ENCODE measurements around the gene SLC25A17.

SLC25A17 gene

GRCh38 chr22:40769761-40770160 is 49.4 kb downstream of the SLC25A17 start:
- H3F3A ChIP-seq (ENCODE audit: insufficient read depth) = 0 out of 2 replicates have a peak, but pooled peaks cover 10% of the 10 kb centered on the region
- no peak overlapping the region for H3K27ac ChIP-seq (ENCODE audit: low read depth, low read length)
- H3K4me3 ChIP-seq (ENCODE audit: insufficient read depth, low read length, poor library complexity, severe bottlenecking) = no peak overlapping the region
- no peaks in the 10 kb centered on the region for H3K9me3 ChIP-seq (ENCODE audit: insufficient read depth, low read length)
- no peaks in the 10 kb centered on the region for H4K20me1 ChIP-seq (ENCODE audit: low read depth, low read length)
- H2AFZ ChIP-seq (ENCODE audit: low read depth, low read length, severe bottlenecking) = no peak overlapping the region
- no peaks in the 10 kb centered on the region for H3K79me2 ChIP-seq (ENCODE audit: insufficient read depth, low read length)
- TF ChIP-seq CTCF (IDR thresholded peaks at IDR 0.05; ENCODE audit: insufficient read depth, low read length, poor library complexity, severe bottlenecking) (no peak), EZH2phosphoT487 (conservative IDR thresholded peaks at IDR 0.05; ENCODE audit: low read length) (no peak)
- H3K9me2 ChIP-seq (replicated peaks; ENCODE audit: insufficient read depth, low read length) = no peaks in the 10 kb centered on the region
- H3K36me3 ChIP-seq (ENCODE audit: low read length) = peaks cover 32% of the 10 kb centered on the region
- no peaks in the 10 kb centered on the region for H3K27me3 ChIP-seq (ENCODE audit: low read length)
- H3K4me2 ChIP-seq (ENCODE audit: low read depth, low read length, poor library complexity, severe bottlenecking) = no peak overlapping the region
- H3K9ac ChIP-seq (ENCODE audit: low read length) = no peak overlapping the region

GRCh38 chr22:40768206-40768605 is 50.9 kb downstream of the SLC25A17 start:
- no peaks in the 10 kb centered on the region for H3K27me3 ChIP-seq (ENCODE audit: low read length)
- H3K9me2 ChIP-seq (replicated peaks; ENCODE audit: insufficient read depth, low read length) = no peaks in the 10 kb centered on the region
- TF ChIP-seq CTCF (IDR thresholded peaks at IDR 0.05; ENCODE audit: insufficient read depth, low read length, poor library complexity, severe bottlenecking) = no peak
- no peak for TF ChIP-seq EZH2phosphoT487 (conservative IDR thresholded peaks at IDR 0.05; ENCODE audit: low read length)
- H3K4me2 ChIP-seq (ENCODE audit: low read depth, low read length, poor library complexity, severe bottlenecking) = no peak overlapping the region
- peaks cover 21% of the 10 kb centered on the region; the same call in 1 of the 2 replicates for H3K36me3 ChIP-seq (ENCODE audit: low read length)
- H2AFZ ChIP-seq (ENCODE audit: low read depth, low read length, severe bottlenecking) = no peak overlapping the region
- H3F3A ChIP-seq (ENCODE audit: insufficient read depth) = 0 out of 2 replicates have a peak, but pooled peaks cover 10% of the 10 kb centered on the region
- no peaks in the 10 kb centered on the region for H4K20me1 ChIP-seq (ENCODE audit: low read depth, low read length)
- H3K79me2 ChIP-seq (ENCODE audit: insufficient read depth, low read length) = no peaks in the 10 kb centered on the region
- H3K4me3 ChIP-seq (ENCODE audit: insufficient read depth, low read length, poor library complexity, severe bottlenecking) = no peak overlapping the region
- H3K27ac ChIP-seq (ENCODE audit: low read depth, low read length) = no peak overlapping the region
- H3K9me3 ChIP-seq (ENCODE audit: insufficient read depth, low read length) = no peaks in the 10 kb centered on the region
- no peak overlapping the region for H3K9ac ChIP-seq (ENCODE audit: low read length)

GRCh38 chr22:40766956-40767355 is 52.2 kb downstream of the SLC25A17 start:
- Histone ChIP-seq H3K4me2 (ENCODE audit: low read depth, low read length, poor library complexity, severe bottlenecking) (no peak overlapping the region), H3K79me2 (ENCODE audit: insufficient read depth, low read length) (no peaks in the 10 kb centered on the region), H3K9me3 (ENCODE audit: insufficient read depth, low read length) (no peaks in the 10 kb centered on the region), H4K20me1 (ENCODE audit: low read depth, low read length) (no peaks in the 10 kb centered on the region), H3K27ac (ENCODE audit: low read depth, low read length) (no peak overlapping the region), H3K9ac (ENCODE audit: low read length) (no peak overlapping the region), H3K27me3 (ENCODE audit: low read length) (no peaks in the 10 kb centered on the region), H2AFZ (ENCODE audit: low read depth, low read length, severe bottlenecking) (no peak overlapping the region), H3K36me3 (ENCODE audit: low read length) (peaks cover 20% of the 10 kb centered on the region; the same call in 1 of the 2 replicates), H3K4me3 (ENCODE audit: insufficient read depth, low read length, poor library complexity, severe bottlenecking) (no peak overlapping the region), H3K9me2 (replicated peaks; ENCODE audit: insufficient read depth, low read length) (no peaks in the 10 kb centered on the region), H3F3A (ENCODE audit: insufficient read depth) (0 out of 2 replicates have a peak, but pooled peaks cover 10% of the 10 kb centered on the region)
- TF ChIP-seq CTCF (IDR thresholded peaks at IDR 0.05; ENCODE audit: insufficient read depth, low read length, poor library complexity, severe bottlenecking) (no peak), EZH2phosphoT487 (conservative IDR thresholded peaks at IDR 0.05; ENCODE audit: low read length) (no peak)

All from SU-DHL-6 (cell line).